Stimulated activated CD4-positive, alpha-beta T cell treated with anti-CD3 and anti-CD28 coated beads, Interleukin-4, amount 100 ng/mL, for 48 hours (primary cell): ENCODE results near the gene RFX2.

Source experiments
- DNase-seq, 2 donors: peaks; one replicate each; pipeline ENCODE4 v3.0.0-alpha.2; 2020; ENCODE audit warnings: low read depth in 2 of 2

Gene RFX2

GRCh38 chr19:6103894-6104293 is 6.4 kb downstream of the RFX2 start:
- DNase-seq: no peak

GRCh38 chr19:6103217-6103644 is 7.1 kb downstream of the RFX2 start:
- DNase-seq: no peak

- DNase-seq: no peak
Observed at GRCh38 chr19:6101991-6102390, 8.3 kb downstream of the RFX2 start.

GRCh38 chr19:6101291-6101825 is 8.9 kb downstream of the RFX2 start:
- no peak for DNase-seq

- peak in 1 of 2 donors; percentile 15 for DNase-seq
Observed at GRCh38 chr19:6100284-6100915, 9.9 kb downstream of the RFX2 start.

GRCh38 chr19:6099599-6099998 is 10.7 kb downstream of the RFX2 start:
- DNase-seq: no peak

- no peak for DNase-seq
Observed at GRCh38 chr19:6099033-6099432, 11.3 kb downstream of the RFX2 start.

GRCh38 chr19:6098574-6098973 is 11.7 kb downstream of the RFX2 start:
- no peak for DNase-seq

GRCh38 chr19:6097911-6098310 is 12.4 kb downstream of the RFX2 start:
- DNase-seq: no peak

GRCh38 chr19:6095760-6096159 is 14.5 kb downstream of the RFX2 start:
- no peak for DNase-seq

- DNase-seq: no peak
Observed at GRCh38 chr19:6092329-6093286, 17.7 kb downstream of the RFX2 start.

- no peak for DNase-seq
Observed at GRCh38 chr19:6091771-6092291, 18.5 kb downstream of the RFX2 start.

- no peak for DNase-seq
Observed at GRCh38 chr19:6090634-6091033, 19.7 kb downstream of the RFX2 start.

GRCh38 chr19:6088602-6089049 is 21.7 kb downstream of the RFX2 start:
- no peak for DNase-seq

GRCh38 chr19:6087074-6087571 is 23.2 kb downstream of the RFX2 start:
- no peak for DNase-seq

- DNase-seq: no peak
Observed at GRCh38 chr19:6086068-6086788, 24.1 kb downstream of the RFX2 start.

- DNase-seq: no peak
Observed at GRCh38 chr19:6084821-6085220, 25.5 kb downstream of the RFX2 start.

- no peak for DNase-seq
Observed at GRCh38 chr19:6079107-6079506, 31.2 kb downstream of the RFX2 start.

- no peak for DNase-seq
Observed at GRCh38 chr19:6078068-6078467, 32.2 kb downstream of the RFX2 start.

- DNase-seq: no peak
Observed at GRCh38 chr19:6076675-6077463, 33.4 kb downstream of the RFX2 start.

GRCh38 chr19:6076291-6076665 is 34.0 kb downstream of the RFX2 start:
- DNase-seq: no peak
